SU-DHL-6 (cell line): ENCODE measurements around the gene ADARB2.

Experiments
- CTCF ChIP-seq: fragments of 200-600 bp; sonication (generic); IDR thresholded peaks from one replicate; pipeline ENCODE4 v1.5.1; 2017; ENCODE audit warnings: antibody characterized with exemption, mild to moderate bottlenecking, low read length, moderate library complexity; ENCODE audit not compliant: insufficient read depth, poor library complexity, severe bottlenecking
- EZH2phosphoT487 ChIP-seq: fragments of 200-600 bp; sonication (generic), shearing (Covaris generic); conservative IDR thresholded peaks from 2 replicates; pipeline ENCODE4 v1.6.1; 2018; ENCODE audit warnings: mild to moderate bottlenecking, antibody characterized with exemption, low read length, moderate library complexity, mixed read lengths

GRCh38 chr10:1315178-1315577 lies 422.1 kb downstream of the ADARB2 start:
- TF ChIP-seq CTCF, result no peak
- no peak for TF ChIP-seq EZH2phosphoT487
